NCI-H1694 treated with DMSO at 0.1 percent for 48 hours (cell line): ENCODE measurements around the gene NUP98.
"Not testable (repeated sequence)": the region's sequence is repeated elsewhere in the genome, so short reads cannot be mapped to it uniquely, and the experiment has no call there.

ENCODE experiments used
- DNase-seq: peaks from one replicate; lab custom pipeline; 2025; lab: John Stamatoyannopoulos, UW

NUP98 gene

DNA sequence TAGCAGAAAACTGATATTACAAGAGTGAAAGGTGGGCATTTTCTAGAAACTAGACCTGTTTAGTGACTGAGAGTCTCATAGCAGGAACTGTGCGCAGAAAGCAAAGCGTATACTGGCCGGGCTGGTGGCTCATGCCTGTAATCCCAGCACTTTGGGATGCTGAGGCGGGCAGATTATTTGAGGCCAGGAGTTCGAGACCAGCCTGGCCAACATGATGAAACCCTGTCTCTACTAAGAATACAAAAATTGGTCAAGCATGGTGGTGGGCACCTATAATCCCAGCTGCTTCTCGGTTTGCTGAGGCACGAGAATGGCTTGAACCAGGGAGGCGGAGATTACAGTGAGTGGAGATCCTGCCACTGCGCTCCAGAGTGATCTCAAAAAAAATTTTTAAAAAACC, 1.8 kb upstream of the NUP98 start:
- DNase-seq, result no peak

DNA sequence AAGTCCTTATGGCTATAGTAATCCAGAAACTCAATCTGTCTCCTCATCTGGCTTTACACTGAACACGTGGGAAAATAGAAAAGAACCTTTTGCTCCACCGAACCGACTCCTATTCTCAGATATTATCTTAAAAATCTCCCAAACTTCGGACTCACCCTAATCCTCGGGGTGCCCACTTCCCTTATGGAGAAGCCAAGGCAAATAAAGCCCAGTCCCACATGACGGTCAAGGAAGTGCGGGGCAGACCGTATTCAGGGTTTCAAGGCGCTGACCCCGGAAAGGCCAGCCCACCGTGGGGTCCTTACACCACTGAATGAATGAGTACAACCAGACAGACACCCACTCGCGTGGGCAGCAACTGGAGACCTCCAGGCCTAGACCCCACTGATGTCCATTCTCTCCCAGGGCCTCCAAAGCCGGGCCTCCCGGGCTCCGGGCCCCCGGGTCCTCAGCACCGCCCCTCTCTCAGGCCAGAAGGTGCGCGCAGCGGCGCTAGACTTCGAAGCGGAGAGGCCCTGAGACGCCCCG, 489 bp downstream of the NUP98 start:
- no peak for DNase-seq

DNA sequence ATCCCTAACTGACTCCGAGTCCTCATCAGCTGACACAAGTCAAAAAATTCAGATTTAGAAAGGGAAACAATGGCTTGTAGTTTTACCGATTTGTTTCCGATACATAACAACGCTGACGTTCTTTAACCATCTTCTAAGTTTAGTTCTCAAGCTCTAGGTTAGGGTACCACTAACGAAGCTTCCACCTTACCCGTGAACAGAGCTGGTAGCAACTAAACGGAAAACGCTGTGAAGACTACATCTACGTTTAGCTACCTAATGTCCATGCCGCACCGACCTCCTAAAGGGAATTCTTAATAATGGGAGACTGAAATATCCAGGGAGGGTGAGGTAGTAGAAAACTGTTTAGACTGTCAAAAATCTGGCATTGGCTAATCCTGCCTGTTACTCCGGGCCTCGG, 1.0 kb downstream of the NUP98 start:
- no peak for DNase-seq

GRCh38 chr11:3796002-3796311, 1.4 kb downstream of the NUP98 start:
- no peak for DNase-seq

- DNase-seq, result no peak
These were observed 2.0 kb downstream of the NUP98 start for GRCh38 chr11:3795131-3796001.

- DNase-seq, result not testable (repeated sequence)
These were observed 3.0 kb downstream of the NUP98 start for GRCh38 chr11:3794387-3794786.

GRCh38 chr11:3786781-3787428, 10.4 kb downstream of the NUP98 start:
- DNase-seq, result no peak

DNA sequence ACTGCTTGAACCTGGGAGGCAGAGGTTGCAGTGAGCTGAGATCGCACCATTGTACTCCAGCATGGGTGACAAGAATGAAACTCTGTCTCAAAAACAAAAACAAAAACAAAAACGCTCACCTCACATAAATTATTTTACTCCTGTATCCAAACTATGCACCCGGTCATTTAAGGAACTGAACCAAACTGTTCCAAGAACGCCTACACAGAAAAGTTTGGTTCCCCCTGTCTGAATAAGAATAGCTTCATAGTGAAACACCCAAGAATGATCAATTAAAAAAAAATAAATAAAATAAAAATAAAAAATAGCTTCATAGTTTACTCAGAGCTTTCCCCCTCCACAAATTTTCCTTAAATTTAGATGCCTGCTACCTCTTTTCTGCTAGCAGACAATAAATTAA, 13.7 kb downstream of the NUP98 start:
- no peak for DNase-seq

- no peak for DNase-seq
These were observed 14.4 kb downstream of the NUP98 start for GRCh38 chr11:3782963-3783362.

DNA sequence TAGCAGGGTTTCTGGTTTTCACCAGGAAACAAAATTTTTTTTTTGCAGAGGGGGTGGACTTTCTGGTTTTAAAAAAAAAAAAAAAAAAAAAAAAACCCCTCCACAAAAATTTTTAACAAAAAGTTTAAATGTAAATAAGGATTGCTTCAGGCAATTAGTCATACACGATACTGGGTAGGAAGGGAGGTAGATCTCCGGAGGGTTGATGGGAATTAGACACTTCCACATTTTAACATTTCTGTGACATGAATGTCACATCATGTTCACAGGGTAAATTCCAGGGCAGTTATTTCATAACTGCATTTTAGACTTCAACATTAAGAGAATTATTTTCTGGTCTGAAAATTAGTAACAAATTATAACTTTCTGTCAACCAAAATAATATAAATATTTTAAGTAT, 15.9 kb downstream of the NUP98 start:
- DNase-seq, result no peak

DNA sequence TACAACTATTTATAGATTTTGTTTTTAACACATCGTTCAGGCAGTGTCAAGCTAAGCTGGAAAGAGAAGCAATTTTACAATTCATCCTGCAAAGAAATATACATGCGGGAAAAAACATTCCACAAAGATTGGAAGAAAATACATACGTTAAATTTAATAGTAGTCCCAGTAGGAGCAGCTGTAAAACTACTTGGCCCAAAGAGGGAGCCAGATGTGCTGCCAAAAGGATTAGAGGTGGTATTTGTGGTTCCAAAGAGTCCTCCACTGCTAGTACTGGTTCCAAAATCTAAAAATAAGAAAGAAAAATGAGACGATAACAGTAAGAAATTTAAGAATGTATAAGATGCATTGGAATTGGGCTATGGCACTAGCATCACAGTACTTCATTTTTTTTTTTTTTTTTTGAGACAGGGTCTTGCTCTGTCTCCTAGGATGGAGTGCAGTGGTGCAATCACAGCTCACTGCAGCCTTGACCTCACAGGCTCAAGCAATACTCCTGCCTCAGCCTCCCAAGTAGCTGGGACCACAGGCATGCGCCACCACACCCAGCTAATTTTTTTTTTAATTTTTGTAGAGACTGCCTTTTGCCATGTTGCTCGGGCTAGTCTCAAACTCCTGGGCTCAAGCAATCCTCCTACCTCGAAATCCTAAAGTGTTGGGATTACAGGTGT, 21.5 kb downstream of the NUP98 start:
- DNase-seq, result no peak

DNA sequence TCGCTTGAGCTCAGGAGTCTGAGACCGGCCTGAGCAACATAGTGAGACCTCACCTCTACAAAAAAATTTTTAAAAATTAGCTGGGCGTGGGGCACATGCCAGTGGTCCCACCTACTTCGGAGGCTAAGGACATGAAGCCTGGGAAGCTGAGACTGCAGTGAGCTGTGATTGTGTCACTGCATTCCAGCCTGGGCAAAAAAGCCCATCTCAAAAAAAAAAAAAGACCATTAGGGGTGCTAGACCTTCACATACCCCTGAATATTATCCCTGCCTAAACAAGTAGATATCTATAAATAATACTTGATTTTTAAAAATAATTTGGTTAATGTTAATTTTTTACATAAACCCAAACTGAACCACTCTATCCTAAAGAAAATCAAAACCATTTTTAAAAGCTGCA, 24.2 kb downstream of the NUP98 start:
- no peak for DNase-seq

GRCh38 chr11:3767536-3767935, 29.8 kb downstream of the NUP98 start:
- no peak for DNase-seq

GRCh38 chr11:3766836-3767235, 30.5 kb downstream of the NUP98 start:
- not testable (repeated sequence) for DNase-seq

DNA sequence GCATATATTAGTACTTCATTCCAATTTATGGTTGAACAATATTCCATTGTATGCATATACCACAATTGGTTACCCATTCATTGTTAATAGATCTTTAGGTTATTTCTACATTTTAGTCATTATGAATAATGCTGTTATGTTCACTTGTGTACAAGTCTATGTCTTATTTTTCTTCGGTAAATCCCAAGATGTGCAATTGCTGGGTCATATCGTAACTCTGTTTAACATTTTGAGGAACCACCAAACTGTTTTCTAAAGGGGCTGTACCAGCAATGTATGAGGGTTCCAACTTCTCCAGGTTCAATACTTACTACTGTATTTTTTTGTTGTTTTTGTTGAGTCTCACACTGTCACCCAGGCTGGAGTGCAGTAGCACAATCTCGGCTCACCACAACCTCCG, 33.1 kb downstream of the NUP98 start:
- DNase-seq, result no peak

DNA sequence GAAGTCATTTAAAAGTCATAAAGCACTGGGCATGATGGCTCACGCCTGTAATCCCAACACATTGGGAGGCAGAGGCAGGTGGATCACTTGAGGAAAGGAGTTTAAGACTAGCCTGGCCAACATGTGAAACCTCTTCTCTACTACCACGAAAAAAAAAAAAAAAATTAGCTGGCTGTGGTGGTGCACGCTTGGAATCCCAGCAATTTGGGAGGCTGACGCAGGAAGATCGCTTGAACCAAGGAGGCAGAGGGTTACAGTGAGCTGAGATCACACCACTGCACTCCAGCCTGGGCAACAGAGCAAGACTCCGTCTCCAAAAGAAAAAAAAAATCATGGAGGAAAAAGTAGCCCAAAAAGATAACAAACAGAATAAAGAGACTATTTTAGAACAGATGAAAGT, 42.2 kb downstream of the NUP98 start:
- DNase-seq, result no peak

DNA sequence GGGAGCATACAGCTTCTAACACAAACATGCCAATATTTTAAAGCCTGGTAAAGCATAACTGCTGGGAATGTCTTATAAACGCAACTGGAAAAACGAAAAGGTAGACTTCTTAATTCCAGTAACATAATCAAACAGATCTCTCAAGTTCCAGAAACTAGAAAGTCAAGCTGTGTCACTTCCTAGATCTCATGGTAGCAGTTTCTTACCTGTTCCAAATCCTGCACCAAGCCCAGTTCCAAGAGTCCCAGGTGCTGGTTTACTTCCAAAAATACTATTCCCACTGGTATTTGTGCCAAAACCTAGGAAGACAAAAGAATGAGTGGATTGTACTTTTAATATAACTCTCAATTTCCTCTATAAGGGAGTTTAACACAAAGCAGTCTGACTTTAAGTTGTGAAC, 44.2 kb downstream of the NUP98 start:
- no peak for DNase-seq

- no peak for DNase-seq
These were observed 49.6 kb downstream of the NUP98 start for GRCh38 chr11:3747704-3748103.

DNA sequence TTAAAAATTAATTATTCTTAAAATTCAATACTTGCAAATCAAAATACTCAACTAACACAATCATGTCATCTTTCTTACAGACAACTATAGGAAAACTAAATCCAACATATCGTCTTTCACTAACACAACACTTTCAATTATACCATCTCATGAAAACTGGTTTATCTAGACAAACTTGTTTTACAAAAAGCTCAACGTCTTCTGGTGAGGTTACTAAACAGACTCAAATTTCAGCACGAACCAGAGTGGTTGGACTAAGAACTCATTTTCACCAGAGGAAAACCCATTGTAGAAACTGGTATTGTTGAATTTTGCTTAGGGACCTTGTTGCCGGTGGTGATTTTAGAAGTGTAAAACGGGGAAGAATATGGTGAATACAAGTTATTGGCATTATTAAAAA, 52.2 kb downstream of the NUP98 start:
- no peak for DNase-seq

GRCh38 chr11:3738723-3739122, 58.6 kb downstream of the NUP98 start:
- DNase-seq, result no peak

DNA sequence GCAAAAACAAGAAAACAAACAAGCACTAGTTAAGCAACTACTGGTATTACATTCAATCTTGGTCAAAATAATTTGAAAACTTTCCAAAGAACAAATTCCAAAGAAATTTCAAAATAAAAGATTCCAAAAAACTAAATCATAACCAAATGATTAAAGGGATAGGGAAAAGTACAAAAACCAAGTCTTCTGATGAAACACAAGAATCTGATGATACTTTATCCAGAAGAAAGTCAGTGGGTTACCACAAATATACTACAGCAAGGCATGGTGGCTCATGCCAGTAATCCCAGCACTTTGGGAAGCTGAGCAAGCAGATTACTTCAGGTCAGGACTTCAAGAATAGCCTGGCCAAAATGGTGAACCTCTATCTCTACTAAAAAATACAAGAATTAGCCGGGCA, 59.1 kb downstream of the NUP98 start:
- DNase-seq, result no peak

DNA sequence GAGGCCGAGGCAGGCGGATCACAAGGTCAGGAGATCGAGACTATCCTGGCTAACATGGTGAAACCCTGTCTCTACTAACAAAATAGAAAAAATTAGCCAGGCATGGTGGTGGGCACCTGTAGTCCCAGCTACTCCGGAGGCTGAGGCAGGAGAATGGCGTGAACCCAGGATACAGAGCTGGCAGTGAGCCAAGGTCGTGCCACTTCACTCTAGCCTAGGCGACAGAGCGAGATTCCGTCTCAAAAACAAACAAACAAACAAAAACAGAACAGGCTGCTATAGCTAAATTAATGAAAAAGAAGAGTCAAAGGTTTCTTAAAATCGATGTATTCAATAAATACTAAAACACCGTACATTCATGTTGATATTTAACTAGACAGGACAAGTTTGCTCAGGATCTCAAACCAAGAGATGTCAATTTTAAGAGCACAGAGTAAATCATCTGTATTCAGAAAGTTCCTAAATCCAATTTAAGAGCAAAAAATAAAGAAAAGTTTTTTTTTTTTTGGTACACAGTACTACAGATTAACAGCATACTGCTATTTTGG, 59.9 kb downstream of the NUP98 start:
- DNase-seq, result no peak

- no peak for DNase-seq
These were observed 60.5 kb downstream of the NUP98 start for GRCh38 chr11:3736816-3737215.
